Mammary epithelial cell (primary cell): ENCODE data around the gene FRMD6.

Experiments
- EZH2 ChIP-seq: IDR thresholded peaks from 2 replicates; pipeline ENCODE4 v1.6.1; 2012; ENCODE audit warnings: low read length, inconsistent platforms, borderline replicate concordance
- TF ChIP-seq, protein P1 (sequence below), 2 donors: IDR thresholded peaks in 1 of 2; conservative IDR thresholded peaks in 1 of 2; 2 replicates each; pipeline ENCODE4 v1.5.1; 2011 to 2012; ENCODE audit warnings: inconsistent platforms in 2 of 2, low read length in 2 of 2, mild to moderate bottlenecking in 2 of 2, control low read depth in 1 of 2, low read depth in 1 of 2; ENCODE audit not compliant: insufficient read depth in 1 of 2; ENCODE audit errors: extremely low read depth in 1 of 2

GRCh38 chr14:51680031-51680430 lies 28.3 kb downstream of the FRMD6 start:
- TF ChIP-seq, protein P1, sequence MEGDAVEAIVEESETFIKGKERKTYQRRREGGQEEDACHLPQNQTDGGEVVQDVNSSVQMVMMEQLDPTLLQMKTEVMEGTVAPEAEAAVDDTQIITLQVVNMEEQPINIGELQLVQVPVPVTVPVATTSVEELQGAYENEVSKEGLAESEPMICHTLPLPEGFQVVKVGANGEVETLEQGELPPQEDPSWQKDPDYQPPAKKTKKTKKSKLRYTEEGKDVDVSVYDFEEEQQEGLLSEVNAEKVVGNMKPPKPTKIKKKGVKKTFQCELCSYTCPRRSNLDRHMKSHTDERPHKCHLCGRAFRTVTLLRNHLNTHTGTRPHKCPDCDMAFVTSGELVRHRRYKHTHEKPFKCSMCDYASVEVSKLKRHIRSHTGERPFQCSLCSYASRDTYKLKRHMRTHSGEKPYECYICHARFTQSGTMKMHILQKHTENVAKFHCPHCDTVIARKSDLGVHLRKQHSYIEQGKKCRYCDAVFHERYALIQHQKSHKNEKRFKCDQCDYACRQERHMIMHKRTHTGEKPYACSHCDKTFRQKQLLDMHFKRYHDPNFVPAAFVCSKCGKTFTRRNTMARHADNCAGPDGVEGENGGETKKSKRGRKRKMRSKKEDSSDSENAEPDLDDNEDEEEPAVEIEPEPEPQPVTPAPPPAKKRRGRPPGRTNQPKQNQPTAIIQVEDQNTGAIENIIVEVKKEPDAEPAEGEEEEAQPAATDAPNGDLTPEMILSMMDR (conservative IDR thresholded peaks at IDR 0.05 in 1 of 2, IDR thresholded peaks at IDR 0.05 in 1 of 2; ENCODE audit: extremely low read depth in 1 of 2, insufficient read depth in 1 of 2, low read depth in 1 of 2, low read length in 2 of 2) = no peak
- no peak for TF ChIP-seq EZH2
